Measurements from ENCODE around the gene SPTBN1.

SPTBN1 gene

DNA sequence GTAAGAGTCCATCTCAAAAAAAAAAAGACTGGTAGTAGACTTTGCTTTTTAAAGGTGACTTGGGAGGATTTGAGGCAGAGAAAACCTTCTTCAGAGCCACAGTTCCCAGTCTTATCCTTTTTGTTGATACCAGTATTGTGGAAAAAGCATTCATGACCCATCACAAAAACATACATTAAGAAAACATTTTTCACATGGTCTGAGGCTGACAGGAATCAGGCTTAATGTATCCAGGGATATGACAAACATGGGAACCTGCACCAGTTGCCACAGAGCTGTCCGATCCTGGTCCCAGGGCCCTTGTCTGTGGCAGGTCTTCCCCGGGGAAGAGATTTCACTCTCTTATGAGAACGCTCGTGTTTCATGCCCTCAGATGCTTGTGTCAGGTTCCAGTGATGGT lies 21.8 kb downstream of the SPTBN1 start:
- Histone ChIP-seq H2AFZ (ENCODE audit: low read depth, low read length) (no peak overlapping the region), H3K9ac (ENCODE audit: low read length) (no peak overlapping the region), H4K20me1 (ENCODE audit: insufficient read depth, low read length) (no peaks in the 10 kb centered on the region), H3K27ac (ENCODE audit: low read length) (no peak overlapping the region), H3K4me3 (ENCODE audit: low read length) (no peak overlapping the region), H3K9me3 (ENCODE audit: insufficient read depth, low read length) (no peaks in the 10 kb centered on the region), H3K79me2 (ENCODE audit: low read length) (no peaks in the 10 kb centered on the region), H3K36me3 (replicated peaks; ENCODE audit: low read depth, low read length) (no peaks in the 10 kb centered on the region), H3K27me3 (ENCODE audit: low read depth, low read length) (no peaks in the 10 kb centered on the region), H3K4me2 (ENCODE audit: low read length) (peak overlapping the region; percentile 30), H3K4me1 (ENCODE audit: low read length) (peaks cover 28% of the 10 kb centered on the region)
- TF ChIP-seq, protein P1, sequence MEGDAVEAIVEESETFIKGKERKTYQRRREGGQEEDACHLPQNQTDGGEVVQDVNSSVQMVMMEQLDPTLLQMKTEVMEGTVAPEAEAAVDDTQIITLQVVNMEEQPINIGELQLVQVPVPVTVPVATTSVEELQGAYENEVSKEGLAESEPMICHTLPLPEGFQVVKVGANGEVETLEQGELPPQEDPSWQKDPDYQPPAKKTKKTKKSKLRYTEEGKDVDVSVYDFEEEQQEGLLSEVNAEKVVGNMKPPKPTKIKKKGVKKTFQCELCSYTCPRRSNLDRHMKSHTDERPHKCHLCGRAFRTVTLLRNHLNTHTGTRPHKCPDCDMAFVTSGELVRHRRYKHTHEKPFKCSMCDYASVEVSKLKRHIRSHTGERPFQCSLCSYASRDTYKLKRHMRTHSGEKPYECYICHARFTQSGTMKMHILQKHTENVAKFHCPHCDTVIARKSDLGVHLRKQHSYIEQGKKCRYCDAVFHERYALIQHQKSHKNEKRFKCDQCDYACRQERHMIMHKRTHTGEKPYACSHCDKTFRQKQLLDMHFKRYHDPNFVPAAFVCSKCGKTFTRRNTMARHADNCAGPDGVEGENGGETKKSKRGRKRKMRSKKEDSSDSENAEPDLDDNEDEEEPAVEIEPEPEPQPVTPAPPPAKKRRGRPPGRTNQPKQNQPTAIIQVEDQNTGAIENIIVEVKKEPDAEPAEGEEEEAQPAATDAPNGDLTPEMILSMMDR (IDR thresholded peaks at IDR 0.05; ENCODE audit: low read depth, low read length) = no peak
- TF ChIP-seq EZH2phosphoT487 (IDR thresholded peaks at IDR 0.05; ENCODE audit: low read depth) = no peak

DNA sequence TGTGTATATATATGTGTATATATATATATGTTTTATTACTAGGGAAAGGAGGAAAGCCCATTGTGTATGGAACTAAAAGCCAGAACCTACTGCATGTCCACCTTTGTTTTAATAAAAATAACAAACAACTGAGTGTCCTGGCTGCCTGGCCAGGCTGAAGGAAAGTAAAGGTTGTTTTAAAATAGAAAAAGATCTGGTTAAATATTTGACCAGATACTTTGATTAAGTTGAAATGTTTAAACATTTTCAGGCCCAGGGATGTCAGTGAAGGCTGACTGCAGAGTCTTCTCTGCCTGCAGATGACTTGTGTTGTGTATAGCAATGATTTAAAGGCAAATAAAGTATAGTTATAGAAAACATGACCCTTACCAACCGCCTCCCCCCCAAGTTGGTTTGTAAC lies 22.8 kb downstream of the SPTBN1 start:
- Histone ChIP-seq H3K4me2 (ENCODE audit: low read length) (no peak overlapping the region), H3K4me3 (ENCODE audit: low read length) (no peak overlapping the region), H2AFZ (ENCODE audit: low read depth, low read length) (no peak overlapping the region), H3K27ac (ENCODE audit: low read length) (no peak overlapping the region), H3K36me3 (replicated peaks; ENCODE audit: low read depth, low read length) (no peaks in the 10 kb centered on the region), H3K9ac (ENCODE audit: low read length) (no peak overlapping the region), H3K4me1 (ENCODE audit: low read length) (peaks cover 28% of the 10 kb centered on the region), H3K9me3 (ENCODE audit: insufficient read depth, low read length) (no peaks in the 10 kb centered on the region), H3K27me3 (ENCODE audit: low read depth, low read length) (no peaks in the 10 kb centered on the region), H4K20me1 (ENCODE audit: insufficient read depth, low read length) (no peaks in the 10 kb centered on the region), H3K79me2 (ENCODE audit: low read length) (no peaks in the 10 kb centered on the region)
- TF ChIP-seq, protein P1 (IDR thresholded peaks at IDR 0.05; ENCODE audit: low read depth, low read length) = no peak
- no peak for TF ChIP-seq EZH2phosphoT487 (IDR thresholded peaks at IDR 0.05; ENCODE audit: low read depth)

GRCh38 chr2:54479424-54479823 lies 23.3 kb downstream of the SPTBN1 start:
- H3K4me2 ChIP-seq (ENCODE audit: low read length) = peak overlapping the region; percentile 48; the same call in 1 of the 2 replicates
- H3K4me1 ChIP-seq (ENCODE audit: low read length) = peaks cover 28% of the 10 kb centered on the region
- TF ChIP-seq, protein P1 (IDR thresholded peaks at IDR 0.05; ENCODE audit: low read depth, low read length) = no peak
- no peak for TF ChIP-seq EZH2phosphoT487 (IDR thresholded peaks at IDR 0.05; ENCODE audit: low read depth)
- H3K36me3 ChIP-seq (replicated peaks; ENCODE audit: low read depth, low read length) = no peaks in the 10 kb centered on the region
- no peak overlapping the region for H3K4me3 ChIP-seq (ENCODE audit: low read length)
- no peaks in the 10 kb centered on the region for H4K20me1 ChIP-seq (ENCODE audit: insufficient read depth, low read length)
- H3K9ac ChIP-seq (ENCODE audit: low read length) = no peak overlapping the region
- H3K79me2 ChIP-seq (ENCODE audit: low read length) = no peaks in the 10 kb centered on the region
- no peak overlapping the region for H3K27ac ChIP-seq (ENCODE audit: low read length)
- no peak overlapping the region for H2AFZ ChIP-seq (ENCODE audit: low read depth, low read length)
- H3K27me3 ChIP-seq (ENCODE audit: low read depth, low read length) = no peaks in the 10 kb centered on the region
- H3K9me3 ChIP-seq (ENCODE audit: insufficient read depth, low read length) = no peaks in the 10 kb centered on the region

- Histone ChIP-seq H3K9me3 (ENCODE audit: insufficient read depth, low read length) (no peaks in the 10 kb centered on the region), H3K36me3 (replicated peaks; ENCODE audit: low read depth, low read length) (no peaks in the 10 kb centered on the region), H3K4me2 (ENCODE audit: low read length) (peak overlapping the region; percentile 48), H2AFZ (ENCODE audit: low read depth, low read length) (no peak overlapping the region), H3K4me1 (ENCODE audit: low read length) (peaks cover 28% of the 10 kb centered on the region), H3K79me2 (ENCODE audit: low read length) (no peaks in the 10 kb centered on the region), H3K27ac (ENCODE audit: low read length) (no peak overlapping the region), H4K20me1 (ENCODE audit: insufficient read depth, low read length) (no peaks in the 10 kb centered on the region), H3K9ac (ENCODE audit: low read length) (no peak overlapping the region), H3K27me3 (ENCODE audit: low read depth, low read length) (no peaks in the 10 kb centered on the region), H3K4me3 (ENCODE audit: low read length) (no peak overlapping the region)
- no peak for TF ChIP-seq EZH2phosphoT487 (IDR thresholded peaks at IDR 0.05; ENCODE audit: low read depth)
- TF ChIP-seq, protein P1 (IDR thresholded peaks at IDR 0.05; ENCODE audit: low read depth, low read length) = no peak
Measured at GRCh38 chr2:54480025-54480424, 23.9 kb downstream of the SPTBN1 start.
